GM10847 (cell line): Measurements from ENCODE around the gene ZFHX2.

Experiments used
- POLR2A ChIP-seq: IDR thresholded peaks from 2 replicates; pipeline ENCODE4 v1.6.1; 2011; ENCODE audit not compliant: insufficient read length; ENCODE audit errors: extremely low read depth

ZFHX2 gene

GRCh38 chr14:23564876-23565275, 13.3 kb upstream of the ZFHX2 start:
- no peak for TF ChIP-seq POLR2A

GRCh38 chr14:23564181-23564812, 12.7 kb upstream of the ZFHX2 start:
- no peak for TF ChIP-seq POLR2A

GRCh38 chr14:23563473-23564180, 12.1 kb upstream of the ZFHX2 start:
- TF ChIP-seq POLR2A = no peak

- no peak for TF ChIP-seq POLR2A
Measured at GRCh38 chr14:23562822-23563472, 11.4 kb upstream of the ZFHX2 start.

- no peak for TF ChIP-seq POLR2A
Measured at GRCh38 chr14:23561873-23562821, 10.6 kb upstream of the ZFHX2 start.

- no peak for TF ChIP-seq POLR2A
Measured at GRCh38 chr14:23561259-23561658, 9.7 kb upstream of the ZFHX2 start.

- no peak for TF ChIP-seq POLR2A
Measured at GRCh38 chr14:23559926-23560520, 8.5 kb upstream of the ZFHX2 start.

- TF ChIP-seq POLR2A = no peak
Measured at GRCh38 chr14:23559010-23559925, 7.7 kb upstream of the ZFHX2 start.

GRCh38 chr14:23558346-23559009, 6.9 kb upstream of the ZFHX2 start:
- no peak for TF ChIP-seq POLR2A

- TF ChIP-seq POLR2A = no peak
Measured at GRCh38 chr14:23557946-23558345, 6.4 kb upstream of the ZFHX2 start.

- TF ChIP-seq POLR2A = no peak
Measured at GRCh38 chr14:23557521-23557920, 6.0 kb upstream of the ZFHX2 start.

GRCh38 chr14:23556700-23557440, 5.3 kb upstream of the ZFHX2 start:
- TF ChIP-seq POLR2A = no peak
